GM21367 (cell line): ENCODE data around the gene RBM15B.
A peak's percentile ranks its signal among the peaks of the same experiment; 100 is the strongest.
"Not testable (repeated sequence)": the region's sequence is repeated elsewhere in the genome, so short reads cannot be mapped to it uniquely, and the experiment has no call there.

ENCODE experiments used
- ATAC-seq: cut with Tn5 transposase; IDR thresholded peaks from one replicate; pipeline ENCODE4 v1.9.1; 2021; ENCODE audit not compliant: unreplicated experiment

Gene RBM15B, protein sequence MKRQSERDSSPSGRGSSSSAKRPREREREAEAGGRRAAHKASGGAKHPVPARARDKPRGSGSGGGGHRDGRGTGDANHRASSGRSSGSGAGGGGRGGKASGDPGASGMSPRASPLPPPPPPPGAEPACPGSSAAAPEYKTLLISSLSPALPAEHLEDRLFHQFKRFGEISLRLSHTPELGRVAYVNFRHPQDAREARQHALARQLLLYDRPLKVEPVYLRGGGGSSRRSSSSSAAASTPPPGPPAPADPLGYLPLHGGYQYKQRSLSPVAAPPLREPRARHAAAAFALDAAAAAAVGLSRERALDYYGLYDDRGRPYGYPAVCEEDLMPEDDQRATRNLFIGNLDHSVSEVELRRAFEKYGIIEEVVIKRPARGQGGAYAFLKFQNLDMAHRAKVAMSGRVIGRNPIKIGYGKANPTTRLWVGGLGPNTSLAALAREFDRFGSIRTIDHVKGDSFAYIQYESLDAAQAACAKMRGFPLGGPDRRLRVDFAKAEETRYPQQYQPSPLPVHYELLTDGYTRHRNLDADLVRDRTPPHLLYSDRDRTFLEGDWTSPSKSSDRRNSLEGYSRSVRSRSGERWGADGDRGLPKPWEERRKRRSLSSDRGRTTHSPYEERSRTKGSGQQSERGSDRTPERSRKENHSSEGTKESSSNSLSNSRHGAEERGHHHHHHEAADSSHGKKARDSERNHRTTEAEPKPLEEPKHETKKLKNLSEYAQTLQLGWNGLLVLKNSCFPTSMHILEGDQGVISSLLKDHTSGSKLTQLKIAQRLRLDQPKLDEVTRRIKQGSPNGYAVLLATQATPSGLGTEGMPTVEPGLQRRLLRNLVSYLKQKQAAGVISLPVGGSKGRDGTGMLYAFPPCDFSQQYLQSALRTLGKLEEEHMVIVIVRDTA

DNA sequence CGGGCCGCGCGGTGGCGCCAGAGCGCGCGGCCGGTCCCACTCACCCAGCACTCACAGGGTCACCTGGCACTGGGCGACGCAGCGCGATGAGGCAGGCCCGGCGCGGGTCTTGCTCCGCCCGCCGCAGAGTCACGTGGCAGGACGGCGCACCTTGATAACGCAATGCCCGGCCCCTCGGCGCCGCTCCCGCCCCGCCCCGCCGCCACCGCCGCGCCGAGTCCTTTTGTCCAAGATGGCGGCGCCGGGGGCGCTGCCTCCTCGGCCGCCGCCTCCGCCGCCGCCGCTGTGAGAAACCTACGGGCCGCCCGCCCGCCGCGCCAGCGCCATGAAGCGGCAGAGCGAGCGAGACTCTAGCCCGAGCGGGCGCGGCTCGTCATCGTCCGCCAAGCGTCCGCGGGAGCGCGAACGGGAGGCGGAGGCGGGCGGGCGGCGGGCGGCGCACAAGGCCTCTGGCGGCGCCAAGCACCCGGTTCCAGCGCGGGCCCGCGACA is at the start of gene RBM15B:
TSS of gene RBM15B (plus strand) at position 211 of the 491 bp plus-strand sequence. CDS start at position 326, 115 bp downstream.
- peak; percentile 90 for ATAC-seq

DNA sequence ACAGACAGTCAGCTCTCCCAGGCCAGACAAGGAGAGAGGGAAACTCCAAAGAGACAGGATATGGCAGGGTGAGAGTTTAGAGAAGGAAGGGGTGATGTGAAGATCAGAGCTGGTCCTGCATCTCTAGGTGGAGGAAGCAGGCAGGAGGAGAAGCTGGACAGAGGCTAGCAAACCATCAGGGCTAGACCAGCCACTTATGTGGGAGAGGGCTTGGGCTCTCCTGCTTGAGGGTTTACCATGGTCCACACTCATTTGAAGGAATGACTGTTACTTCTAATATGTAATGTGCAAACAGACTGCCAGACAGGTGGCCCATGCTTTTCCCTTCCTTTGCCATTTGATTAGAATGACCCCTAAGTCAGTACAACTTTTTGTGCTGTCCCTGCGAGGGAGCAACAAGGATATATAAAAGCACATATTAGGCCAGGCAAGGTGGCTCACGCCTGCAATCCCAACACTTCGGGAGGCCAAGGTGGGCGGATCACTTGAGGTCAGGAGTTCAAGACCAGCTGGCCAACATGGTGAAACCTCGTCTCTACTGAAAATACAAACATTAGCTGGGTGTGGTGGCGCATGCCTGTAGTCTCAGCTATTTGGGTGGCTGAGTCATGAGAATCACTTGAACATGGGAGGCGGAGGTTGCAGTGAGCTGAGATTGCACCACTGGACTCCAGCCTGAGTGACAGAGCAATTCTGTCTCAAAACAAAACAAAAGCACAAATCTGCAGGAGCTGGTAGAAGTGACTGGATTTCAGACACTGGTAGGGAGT is 47.0 kb upstream of the RBM15B start:
- ATAC-seq, result no peak

GRCh38 chr3:51350751-51351150 is 40.3 kb upstream of the RBM15B start:
- ATAC-seq, result no peak

GRCh38 chr3:51353131-51353530 is 38.0 kb upstream of the RBM15B start:
- no peak for ATAC-seq

GRCh38 chr3:51353691-51354090 is 37.4 kb upstream of the RBM15B start:
- no peak for ATAC-seq

- ATAC-seq, result no peak
Observed at GRCh38 chr3:51354172-51354571, 36.9 kb upstream of the RBM15B start.

- no peak for ATAC-seq
Observed at GRCh38 chr3:51354731-51355615, 36.1 kb upstream of the RBM15B start.

DNA sequence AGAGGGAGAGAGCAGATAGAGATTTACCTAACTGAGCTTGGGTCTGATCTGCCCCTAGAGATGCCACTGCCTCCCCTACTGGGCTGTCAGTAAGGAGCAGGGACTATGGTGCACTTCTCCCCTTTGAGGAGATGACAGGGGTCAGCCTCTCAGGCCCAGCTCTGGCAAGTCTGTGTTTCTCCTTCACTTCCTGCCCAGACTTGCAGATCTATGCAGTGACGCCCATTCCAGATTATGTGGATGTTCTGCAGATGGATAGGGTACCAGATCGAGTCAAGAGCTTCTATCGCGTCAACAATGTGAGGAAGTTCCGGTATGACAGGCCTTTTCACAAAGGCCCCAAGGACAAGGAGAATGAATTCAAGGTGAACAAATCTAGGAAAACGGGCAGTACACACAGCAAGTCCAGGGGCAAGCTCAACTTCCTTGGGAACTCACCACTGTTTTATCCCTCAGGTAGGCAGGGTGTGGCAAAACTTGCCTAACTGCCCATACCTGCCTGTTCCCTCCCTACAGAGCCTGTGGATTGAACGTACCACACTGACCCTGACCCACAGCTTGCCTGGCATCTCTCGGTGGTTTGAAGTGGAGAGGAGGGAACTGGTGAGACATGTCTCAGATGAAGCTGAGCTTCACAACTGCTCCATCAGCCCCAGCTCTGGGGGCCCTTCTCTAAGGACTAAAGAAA is 35.0 kb upstream of the RBM15B start:
- no peak for ATAC-seq

DNA sequence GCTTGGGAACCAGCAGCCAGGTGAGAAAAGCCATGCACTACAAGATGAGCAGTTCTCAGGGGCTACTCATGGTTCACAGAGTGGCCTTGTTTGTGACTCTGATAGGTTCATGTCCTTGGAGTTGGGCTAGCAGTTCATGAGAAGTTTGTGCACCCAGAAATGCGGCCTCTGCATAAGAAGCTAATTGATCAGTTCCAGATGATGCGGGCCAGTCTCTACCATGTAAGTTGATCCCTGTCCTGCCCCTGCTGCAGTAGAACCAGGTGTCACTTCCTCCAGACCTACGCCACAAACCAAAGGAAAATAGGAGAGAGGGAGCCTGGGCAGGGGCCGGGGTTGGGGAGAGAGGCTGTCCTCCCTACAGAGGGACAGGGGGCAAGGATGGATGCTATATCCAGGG is 33.2 kb upstream of the RBM15B start:
- no peak for ATAC-seq

GRCh38 chr3:51358981-51359380 is 32.1 kb upstream of the RBM15B start:
- ATAC-seq, result no peak

DNA sequence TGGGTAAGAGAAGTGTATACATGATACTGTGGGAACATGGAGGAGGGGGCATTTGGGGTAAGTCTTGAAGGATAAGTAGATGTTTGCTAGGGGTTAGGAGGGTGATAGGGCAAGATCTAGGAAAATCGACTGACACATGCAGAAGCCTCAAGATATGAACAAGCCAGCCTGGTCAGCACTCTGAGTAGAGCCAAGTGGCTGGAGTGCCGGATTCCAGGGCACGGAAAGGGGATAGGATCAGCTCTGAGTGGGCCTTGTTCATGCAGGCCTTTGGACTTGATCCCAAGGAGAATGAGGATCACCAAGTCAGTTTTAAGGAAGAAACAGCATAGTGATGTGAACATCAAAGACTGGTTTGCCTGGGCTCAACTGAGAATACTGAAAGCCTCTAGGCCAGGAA is 30.3 kb upstream of the RBM15B start:
- ATAC-seq, result no peak

DNA sequence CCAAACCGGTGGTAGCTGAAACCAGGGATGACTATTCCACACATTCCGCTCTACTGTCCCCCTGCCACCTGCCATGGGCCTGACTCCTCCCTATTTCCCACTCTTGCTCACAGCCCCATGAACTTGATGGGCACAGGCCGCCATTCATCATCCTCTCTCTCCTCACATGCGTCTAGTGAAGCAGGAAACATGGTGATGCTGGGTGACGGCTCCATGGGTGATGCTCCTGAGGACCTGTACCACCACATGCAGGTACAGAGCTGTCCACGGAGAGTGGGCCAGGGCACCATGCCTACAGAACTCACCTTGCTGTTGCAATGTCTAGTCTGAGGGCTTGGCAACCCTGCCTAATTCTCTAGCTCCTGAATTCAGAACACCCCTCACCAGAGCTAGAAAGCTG is 29.3 kb upstream of the RBM15B start:
- ATAC-seq, result no peak

DNA sequence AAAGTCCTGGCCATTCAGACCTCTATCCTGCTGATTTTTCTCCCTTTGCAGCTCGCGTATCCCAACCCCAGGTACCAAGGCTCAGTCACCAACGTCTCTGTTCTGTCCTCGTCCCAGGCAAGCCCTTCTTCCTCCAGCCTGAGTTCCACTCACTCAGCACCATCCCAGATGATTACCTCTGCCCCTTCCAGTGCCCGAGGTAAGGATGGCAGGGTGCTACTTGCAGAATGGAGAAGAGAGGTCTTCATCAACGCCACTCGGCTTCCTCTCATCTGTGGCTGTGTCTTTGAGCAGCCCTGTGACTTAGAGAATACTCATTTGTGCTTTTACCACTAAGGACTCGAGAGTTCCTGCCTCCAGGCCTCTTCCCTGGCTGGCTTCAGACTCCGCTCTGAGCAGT is 28.6 kb upstream of the RBM15B start:
- ATAC-seq, result no peak

- ATAC-seq, result not testable (repeated sequence)
Observed at GRCh38 chr3:51368276-51368675, 22.8 kb upstream of the RBM15B start.

GRCh38 chr3:51371943-51372557 is 19.0 kb upstream of the RBM15B start:
- ATAC-seq, result no peak

DNA sequence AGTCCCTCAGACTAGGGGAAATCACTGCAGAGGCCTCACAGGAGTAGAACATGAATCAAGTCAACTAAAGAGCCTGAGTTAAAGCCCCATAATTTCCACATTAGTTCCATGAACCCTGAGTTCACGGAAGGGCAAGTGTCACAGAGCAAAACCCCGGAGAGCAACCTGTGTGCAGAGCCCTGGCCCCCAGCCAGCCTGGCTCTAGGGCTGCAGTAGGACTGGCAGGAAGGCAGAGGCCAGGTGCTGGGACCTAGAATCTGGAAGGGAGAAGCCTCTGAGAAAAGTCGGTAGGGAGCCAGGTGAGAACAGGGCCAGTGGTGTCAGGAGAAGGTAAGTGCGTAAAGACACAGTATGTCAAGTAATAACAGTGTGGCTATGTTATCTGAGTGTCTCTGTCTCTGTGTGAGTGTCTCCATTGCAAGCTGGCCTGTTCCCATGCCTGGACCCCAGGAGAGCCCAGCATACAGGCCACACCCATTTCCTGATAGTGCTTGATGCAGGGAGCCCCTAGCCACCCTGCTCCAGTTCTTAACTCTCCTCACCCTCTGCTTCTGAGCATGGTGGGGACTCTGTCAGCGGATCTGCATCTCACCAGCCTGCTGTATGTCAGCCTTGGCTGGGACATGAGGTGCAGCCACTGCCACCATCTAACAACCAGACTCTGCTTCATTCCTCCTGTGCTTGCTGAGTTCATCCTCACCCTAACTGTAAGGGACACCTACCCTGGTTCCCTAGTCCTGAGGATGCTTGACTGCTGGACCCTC is 17.2 kb upstream of the RBM15B start:
- no peak for ATAC-seq

DNA sequence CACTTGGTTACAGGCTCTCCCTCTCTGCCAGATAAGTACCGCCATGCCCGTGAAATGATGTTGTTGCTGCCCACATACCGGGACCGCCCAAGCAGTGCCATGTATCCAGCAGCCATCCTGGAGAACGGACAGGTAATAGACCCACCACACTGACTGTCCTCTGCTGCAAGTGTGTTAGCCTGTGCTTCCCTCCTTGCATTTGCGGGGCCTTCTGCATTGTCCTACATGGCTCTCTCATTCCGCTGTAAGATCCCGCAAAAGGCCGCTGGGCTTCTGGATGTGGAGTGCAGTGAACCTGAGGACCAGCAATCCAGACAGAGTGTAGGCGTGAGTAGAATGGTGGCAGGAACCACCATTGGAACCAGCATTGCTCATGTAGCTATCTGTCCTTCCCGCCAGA is 16.6 kb upstream of the RBM15B start:
- no peak for ATAC-seq

DNA sequence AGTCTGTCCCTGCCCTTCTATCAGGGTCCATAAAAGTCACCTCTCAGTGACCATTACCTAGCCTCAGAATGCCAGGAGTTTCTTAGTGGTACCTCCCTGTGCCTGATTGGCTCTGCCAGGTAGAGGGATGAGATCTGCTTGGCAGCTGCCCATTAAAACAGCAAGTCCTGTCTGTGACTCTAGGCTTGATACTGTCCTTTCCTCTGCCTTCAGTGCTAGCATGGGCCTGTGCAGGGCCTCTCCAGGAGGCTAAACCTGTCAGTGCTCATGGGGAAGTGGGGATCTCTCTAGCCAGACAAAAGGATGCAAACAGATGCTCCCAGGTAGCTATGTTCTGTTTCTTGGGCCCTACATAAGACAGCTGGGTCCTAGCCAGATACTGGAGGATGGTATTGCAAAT is 15.9 kb upstream of the RBM15B start:
- no peak for ATAC-seq
